Measurements from ENCODE around the gene NPY.
"Not testable (repeated sequence)": the region's sequence is repeated elsewhere in the genome, so short reads cannot be mapped to it uniquely, and the experiment has no call there.

Gene NPY

DNA sequence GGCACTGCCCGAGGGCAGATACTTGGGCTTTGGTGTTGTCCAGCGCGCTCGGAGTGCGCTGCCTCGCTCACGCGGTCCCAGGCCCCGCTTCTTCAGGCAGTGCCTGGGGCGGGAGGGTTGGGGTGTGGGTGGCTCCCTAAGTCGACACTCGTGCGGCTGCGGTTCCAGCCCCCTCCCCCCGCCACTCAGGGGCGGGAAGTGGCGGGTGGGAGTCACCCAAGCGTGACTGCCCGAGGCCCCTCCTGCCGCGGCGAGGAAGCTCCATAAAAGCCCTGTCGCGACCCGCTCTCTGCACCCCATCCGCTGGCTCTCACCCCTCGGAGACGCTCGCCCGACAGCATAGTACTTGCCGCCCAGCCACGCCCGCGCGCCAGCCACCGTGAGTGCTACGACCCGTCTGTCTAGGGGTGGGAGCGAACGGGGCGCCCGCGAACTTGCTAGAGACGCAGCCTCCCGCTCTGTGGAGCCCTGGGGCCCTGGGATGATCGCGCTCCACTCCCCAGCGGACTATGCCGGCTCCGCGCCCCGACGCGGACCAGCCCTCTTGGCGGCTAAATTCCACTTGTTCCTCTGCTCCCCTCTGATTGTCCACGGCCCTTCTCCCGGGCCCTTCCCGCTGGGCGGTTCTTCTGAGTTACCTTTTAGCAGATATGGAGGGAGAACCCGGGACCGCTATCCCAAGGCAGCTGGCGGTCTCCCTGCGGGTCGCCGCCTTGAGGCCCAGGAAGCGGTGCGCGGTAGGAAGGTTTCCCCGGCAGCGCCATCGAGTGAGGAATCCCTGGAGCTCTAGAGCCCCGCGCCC lies at the start of gene NPY:
Gene NPY, plus strand, starts transcription at position 294 of the 802 bp plus-strand sequence. CDS start 1,051 bp downstream, outside the sequence.
- DNase-seq = peak; percentile 47

DNA sequence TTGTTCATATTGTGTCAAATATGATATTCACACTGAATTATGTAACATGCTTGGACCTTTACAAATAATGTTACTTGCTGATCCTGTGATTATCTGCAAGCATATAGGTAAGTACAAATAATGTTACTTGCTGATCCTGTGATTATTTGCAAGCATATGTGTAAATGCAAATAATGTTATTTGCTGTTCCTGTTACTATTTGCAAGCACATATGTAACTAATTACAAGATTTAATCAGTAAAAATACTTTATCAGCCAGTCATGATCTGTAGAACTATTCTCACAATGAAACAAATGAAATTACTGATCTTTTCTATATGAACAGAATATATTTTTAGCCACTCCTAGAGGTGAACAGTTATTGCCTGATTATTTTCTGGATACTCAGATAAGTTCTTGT lies 44.7 kb upstream of the NPY start:
- DNase-seq = no peak

DNA sequence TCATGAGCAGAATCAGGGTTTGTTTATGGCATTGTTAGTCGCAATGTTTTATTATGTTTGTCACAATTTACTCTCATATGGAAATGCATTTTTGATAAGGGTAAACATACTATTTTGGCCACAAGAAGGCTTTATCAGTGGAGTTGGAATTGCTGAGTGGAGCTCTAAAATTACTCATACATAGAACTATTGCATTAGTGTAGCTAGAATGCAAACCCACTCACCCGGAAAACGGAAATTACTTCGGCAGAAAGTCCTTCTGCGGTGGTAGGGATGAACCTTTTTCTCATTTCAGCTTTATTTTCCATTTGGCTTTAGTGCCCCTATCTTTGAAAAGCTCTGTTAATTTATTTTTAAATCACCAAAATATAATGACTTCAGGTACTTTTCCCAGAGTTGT lies 42.8 kb upstream of the NPY start:
- no peak for DNase-seq

DNA sequence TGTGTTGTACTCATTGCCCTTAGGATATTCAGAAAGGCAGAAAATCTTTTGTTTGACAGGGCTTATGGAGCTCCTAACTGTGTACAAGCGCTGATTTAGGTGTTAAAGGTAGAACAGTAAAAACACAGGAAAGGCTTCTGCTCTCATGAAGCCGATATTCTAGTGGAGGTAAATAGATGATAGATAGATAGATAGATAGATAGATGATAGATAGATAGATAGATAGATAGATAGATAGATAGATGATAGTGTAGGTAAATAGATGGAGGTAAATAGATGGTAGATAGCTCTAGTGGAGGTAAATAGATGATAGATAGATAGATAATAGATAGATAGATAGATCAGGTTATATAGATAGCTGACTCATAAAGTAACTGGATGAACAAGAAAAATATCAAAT lies 39.4 kb upstream of the NPY start:
- no peak for DNase-seq

DNA sequence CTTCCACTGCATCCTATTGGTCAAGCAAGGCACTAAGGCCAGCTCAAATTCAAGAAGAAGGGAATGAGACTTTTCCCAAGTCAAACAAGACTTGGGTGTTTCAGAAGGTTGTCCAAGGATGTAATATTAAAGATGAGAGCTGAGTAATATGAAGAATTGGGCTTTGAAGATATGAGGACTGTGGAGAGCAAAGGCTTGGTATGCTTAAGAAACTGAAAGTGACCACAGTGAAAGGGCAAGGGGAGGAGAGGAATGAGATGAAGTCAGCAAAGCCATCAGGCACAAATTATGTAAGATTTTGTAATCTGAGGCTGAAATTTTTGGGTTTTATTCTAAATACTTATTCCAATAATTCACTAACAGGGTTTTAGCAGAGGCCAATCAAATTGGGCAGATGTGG lies 38.6 kb upstream of the NPY start:
- DNase-seq = no peak

DNA sequence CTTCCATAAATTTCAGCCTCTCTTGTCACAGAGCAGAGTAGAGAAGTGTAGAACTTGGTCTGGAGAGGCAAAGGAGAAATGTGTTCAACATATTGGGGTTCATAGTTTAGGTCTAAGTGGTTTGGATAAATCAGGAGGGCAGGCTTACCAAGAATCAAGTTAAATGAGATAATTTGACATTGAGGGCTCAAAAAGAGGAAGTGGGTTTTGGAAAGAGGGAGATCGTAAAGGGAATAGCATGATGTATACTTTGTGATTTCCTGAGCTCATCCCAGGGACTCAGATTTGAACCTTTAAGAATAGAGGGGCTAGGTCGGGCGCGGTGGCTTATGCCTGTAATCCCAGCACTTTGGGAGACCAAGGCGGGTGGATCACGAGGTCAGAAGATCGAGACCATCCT lies 34.7 kb upstream of the NPY start:
- no peak for DNase-seq

DNA sequence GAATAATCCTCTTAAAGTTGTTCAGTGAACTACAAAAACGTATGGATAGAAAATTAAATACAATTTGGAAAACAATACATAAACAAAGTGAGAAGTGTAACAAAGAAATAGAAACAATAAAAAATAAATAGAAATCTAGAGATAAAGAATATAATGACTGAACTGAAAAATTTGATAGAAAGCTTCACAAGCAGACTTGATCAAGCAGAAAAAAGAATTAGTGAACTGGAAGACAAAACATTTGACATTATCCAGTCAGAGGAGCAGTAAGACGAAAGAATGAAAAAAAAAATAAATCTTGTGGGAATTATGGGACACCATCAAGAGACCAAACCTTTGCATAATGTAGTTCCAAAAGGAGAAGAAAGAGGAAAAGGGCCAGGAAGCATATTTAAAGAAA lies 32.4 kb upstream of the NPY start:
- no peak for DNase-seq

DNA sequence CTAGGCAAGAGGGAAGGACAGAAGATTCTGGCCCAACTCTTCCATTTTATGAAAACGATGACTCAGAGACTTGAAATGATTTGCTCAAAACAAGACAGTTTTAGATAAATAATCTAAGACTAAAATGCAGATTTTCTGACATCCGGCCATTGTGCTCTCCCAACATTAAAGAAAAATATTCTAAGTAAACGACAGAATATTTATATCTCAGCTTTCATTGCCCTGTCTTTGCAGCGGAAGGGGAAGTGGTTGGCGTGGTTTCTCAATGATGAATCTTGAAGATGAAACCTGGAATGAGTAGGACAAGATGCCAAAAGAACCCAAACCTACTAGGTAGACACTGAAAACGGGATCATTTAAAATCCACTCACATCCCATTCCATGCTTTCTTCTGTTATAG lies 28.9 kb upstream of the NPY start:
- DNase-seq = no peak

DNA sequence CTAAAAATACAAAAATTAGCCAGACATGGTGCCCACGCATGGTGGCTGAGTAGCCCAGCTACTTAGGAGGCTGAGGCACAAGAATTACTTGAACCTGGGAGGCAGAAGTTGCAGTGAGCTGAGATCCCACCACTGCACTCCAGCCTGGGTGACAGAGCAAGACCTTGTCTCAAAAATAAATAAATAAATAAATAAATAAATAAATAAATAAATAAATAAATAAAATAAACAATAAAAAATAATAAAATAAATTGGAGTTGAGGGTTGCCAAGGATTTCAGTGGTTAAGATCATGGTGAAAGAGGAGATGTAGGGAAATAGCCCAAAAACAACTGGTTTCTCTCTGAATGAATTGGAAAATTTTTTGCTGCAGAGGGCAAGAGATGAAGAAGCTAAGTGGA lies 25.7 kb upstream of the NPY start:
- not testable (repeated sequence) for DNase-seq

DNA sequence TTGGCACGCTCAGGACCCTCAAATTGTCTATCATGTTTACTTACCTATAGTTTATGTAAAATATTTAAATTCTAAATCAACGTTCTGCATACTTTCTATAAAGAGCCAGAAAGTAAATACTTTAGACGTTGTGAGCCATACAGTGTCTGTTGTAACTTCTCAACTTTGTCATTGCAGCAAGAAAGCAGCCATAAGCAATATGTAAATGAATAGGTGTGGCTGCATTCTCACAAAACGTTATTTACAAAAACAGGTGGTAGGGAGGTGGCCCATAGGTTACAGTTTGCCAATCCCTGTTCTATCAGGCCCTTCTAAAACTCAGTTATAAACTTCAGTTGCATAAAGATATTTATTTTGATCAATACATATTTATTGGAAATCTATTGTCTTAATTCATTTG lies 12.1 kb upstream of the NPY start:
- DNase-seq = no peak

DNA sequence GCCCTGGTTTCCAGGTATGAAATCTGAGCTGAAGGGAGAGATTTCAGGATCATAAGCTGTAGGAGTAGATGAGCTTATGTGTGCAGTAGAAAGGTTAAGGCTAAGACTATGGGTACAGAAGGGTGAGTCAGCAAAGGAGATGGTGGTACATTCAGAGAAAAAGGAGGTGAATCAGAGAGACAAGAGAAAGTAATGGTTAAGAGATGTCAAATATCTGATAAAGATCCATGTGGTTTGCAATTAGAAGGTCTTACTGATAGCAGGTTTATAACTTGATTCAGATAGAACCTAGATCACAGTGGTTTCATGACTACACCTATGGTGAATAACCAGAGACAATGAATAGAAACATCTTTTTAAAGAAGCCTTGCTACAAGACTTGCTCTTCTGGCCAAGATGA lies 4.5 kb upstream of the NPY start:
- no peak for DNase-seq

DNA sequence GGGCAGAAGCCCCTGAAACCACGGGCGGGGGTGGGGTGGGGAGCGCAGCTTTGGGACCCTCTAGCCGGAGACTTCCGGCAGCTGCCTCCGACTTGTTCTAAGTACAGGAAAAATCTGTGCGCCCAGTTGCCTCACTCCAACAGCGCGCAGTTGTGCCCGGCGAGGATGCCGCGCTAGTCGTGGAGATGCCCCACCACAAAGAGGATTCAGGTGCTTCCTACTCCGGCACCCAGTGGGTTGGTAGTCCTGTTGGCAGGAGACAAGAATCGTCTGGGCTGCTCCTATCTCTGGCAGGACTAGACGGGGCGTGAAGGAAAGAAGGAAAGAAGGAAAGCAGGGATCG lies 465 bp upstream of the NPY start:
- no peak for DNase-seq

DNA sequence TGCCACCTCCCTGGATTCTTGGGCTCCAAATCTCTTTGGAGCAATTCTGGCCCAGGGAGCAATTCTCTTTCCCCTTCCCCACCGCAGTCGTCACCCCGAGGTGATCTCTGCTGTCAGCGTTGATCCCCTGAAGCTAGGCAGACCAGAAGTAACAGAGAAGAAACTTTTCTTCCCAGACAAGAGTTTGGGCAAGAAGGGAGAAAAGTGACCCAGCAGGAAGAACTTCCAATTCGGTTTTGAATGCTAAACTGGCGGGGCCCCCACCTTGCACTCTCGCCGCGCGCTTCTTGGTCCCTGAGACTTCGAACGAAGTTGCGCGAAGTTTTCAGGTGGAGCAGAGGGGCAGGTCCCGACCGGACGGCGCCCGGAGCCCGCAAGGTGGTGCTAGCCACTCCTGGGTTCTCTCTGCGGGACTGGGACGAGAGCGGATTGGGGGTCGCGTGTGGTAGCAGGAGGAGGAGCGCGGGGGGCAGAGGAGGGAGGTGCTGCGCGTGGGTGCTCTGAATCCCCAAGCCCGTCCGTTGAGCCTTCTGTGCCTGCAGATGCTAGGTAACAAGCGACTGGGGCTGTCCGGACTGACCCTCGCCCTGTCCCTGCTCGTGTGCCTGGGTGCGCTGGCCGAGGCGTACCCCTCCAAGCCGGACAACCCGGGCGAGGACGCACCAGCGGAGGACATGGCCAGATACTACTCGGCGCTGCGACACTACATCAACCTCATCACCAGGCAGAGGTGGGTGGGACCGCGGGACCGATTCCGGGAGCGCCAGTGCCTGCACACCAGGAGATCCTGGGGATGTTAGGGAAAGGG lies 913 bp downstream of the NPY start:
- DNase-seq = peak; percentile 46

DNA sequence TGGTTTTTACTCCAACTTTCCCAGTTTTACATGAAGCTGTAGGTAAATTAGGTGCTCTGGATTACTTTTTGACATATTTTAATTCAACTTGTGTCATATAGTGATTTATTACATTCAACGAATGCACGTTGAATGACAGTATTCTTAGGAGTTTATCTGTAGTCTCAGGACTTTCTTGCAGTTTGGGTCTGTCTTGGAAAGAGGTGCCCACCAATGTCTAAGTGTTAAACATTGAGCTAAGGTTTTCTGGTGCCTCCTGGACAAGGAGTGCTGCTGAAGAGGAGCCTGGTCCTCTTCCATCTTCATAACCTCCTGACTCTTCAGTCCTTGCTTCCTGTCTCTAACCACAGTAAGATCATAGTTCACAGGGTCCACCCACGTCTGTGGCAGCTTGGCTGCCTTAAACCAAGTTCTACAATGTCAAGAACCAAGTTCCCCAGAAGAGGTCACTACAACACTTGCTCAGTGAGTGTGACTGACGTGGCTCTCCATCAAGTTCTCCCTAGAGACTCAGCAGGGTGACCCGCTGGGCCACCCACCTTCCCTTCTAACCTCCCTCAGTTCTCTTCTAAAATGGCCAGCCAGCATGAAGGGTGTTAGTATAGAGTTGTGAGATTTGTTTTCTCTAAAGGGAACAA lies 6.1 kb downstream of the NPY start:
- DNase-seq = no peak

DNA sequence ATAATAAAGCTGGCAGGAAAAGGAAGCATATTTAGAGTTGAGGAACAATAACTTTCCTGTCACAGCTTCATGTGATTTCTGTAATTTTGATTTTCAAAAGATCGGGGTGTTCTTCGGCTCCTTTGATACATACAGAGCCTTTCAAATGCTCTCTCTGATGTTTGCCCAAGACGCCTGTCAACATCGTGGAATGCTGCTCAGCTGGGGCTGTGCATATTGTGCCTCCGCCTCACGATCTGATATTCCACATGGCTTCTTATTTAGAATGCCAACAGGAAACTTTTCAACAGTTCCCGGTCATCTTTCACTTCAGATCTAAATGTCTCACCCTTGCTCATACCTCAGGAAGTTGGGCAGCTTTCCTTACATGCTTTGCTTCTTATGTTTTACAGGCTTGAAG lies 7.3 kb downstream of the NPY start:
- no peak for DNase-seq

DNA sequence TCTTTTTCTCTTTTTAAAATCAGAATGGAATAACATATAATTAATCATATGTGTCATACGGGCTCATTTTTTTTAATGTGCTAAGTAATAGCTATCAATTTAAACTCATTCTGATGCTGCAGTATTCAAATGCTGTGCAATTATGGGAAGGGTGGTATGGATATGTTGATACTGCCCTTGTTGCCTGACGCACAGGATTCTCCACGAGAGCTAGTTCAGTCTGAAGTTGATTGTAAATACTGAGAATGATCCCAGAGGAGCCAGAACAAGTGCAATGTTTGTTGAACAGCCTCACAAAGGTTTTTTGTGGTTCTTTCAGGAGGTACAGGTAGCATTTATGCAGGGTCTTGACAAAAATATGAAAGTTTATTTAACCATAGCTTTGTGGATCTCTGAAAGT lies 13.4 kb downstream of the NPY start:
- DNase-seq = no peak

DNA sequence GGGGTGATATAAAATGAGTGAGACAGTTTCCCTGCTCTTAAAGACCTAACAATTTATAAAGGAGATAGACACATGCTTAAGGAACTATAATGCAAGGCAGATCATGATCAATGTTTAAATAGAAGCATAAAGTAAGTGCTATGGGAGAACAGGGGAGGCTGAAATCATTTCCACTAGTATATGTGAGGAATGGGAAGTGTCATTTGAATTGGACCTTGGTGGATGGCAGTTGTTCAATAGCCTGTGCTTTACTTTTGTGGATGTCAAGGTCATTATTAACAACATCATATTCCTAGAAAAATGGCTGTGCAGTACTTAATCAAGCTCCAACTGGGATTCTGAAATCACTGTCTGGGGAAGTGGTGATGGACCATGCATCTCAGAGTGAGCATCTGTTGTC lies 14.7 kb downstream of the NPY start:
- DNase-seq = no peak

DNA sequence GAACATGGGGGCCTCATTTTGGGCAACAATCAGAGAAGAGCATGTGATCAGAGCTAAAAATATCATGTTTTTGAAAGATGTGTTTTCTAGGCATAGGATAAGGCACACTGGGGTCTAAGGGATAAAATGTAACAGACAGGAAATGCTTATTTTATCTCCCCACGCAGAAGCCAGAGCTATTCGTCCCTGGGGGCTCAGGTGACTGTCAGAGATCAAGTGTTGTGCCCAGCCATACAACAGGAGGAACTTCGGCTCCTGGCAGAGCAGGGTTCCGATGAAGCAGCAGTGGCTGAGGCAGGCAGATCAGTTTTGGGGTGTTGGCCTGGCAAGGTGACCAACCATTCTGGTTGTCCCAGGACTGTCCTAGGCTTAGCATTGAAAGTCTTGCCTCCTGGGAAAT lies 15.2 kb downstream of the NPY start:
- DNase-seq = no peak

DNA sequence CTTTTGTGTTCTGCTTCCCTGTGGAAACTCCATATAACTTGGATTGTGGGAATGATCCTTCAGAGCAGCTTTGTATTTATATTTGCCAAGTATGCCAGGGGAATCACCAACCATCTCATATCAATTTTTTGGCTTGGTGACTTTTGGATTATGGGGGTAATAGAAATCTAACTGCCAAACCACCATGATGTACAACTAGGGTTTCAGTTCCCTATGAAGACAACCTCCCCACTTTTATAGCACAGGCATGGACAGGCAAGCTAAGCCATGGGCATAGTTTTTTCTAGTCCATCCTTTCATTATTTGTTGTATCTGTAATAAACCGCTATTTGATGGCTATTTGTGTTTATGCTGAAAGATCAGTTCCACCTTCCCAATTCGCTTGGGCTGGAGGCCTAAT lies 17.7 kb downstream of the NPY start:
- no peak for DNase-seq

DNA sequence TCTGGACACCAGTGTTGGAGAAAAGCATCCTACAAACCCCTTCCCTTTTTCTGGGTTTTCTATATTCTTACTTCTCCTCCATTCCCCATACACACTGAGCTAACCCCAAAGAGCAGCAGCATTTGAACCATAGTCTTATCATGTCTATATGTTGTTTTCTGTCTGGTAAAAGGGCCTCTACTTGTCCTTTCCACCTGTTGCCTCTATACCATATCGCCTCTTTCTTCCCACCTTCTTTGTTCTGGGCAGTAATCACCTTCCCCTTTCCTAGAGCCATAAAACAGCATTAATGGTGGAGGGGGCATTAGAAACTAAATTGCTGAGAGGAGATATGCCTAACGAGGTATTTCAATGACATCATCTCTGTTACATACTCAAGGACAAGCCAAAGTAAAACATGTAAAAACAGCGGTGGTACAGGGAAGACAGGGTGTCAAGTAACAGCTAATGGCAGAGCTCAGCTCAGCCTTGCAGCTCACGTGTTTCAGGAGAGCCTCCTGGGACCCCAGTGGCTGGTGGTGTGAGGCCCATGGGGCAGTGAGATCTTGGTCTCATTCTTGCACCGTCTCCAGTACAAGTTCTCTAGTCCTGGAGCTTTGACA lies 20.6 kb downstream of the NPY start:
- no peak for DNase-seq

DNA sequence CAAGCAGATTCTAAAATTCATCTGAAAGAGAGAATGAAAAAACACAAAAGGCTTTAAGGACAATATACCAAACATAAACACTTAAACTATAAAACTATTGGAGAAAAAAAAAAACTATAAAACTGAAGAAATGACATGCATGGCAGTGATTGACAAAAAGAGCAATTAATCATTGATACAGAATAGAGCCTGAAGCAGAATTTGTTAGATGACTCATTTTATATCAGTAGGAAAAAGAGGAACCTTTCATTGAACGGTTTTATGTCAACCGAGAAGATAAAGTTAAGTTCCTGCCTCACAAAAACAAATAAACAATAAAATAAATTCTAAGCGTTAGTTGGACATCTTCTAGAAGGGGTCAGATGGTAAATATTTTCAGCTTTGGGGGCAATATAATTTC lies 23.3 kb downstream of the NPY start:
- no peak for DNase-seq

DNA sequence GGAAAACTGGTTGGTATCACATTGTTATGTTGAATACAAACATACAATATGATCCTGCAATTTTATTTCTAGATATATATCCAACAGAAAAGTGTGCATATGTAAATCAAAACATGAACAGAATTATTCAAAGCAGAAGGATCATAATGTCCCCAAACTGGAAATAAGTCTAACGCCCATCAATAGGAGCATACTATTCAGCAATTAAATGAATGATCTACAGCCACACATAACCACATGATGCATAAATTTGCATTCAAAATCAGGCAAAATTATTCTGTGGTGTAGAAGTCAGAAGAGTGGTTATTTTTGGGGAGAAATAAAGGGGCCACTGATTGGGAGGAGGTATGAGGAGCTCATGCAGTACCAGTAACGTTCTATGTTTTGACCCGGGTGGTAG lies 28.6 kb downstream of the NPY start:
- no peak for DNase-seq

DNA sequence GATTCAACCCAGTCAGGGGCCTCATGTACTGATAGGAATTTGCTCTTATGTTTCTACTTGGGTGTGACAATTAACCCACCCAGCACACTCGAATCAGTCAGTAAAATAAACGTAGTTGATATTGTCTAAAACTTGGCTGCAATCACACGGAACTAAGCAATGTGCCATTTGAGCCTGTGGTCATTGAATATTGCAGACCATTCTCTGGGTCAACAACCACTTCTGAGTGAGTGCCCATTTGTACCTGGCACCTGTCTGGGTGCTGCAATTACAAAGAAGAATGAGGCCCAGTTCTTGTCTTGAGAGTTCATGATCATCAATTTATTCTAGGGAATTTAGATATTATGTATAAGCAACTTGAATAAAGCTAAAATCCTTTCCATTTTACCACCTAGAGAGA lies 29.8 kb downstream of the NPY start:
- no peak for DNase-seq

DNA sequence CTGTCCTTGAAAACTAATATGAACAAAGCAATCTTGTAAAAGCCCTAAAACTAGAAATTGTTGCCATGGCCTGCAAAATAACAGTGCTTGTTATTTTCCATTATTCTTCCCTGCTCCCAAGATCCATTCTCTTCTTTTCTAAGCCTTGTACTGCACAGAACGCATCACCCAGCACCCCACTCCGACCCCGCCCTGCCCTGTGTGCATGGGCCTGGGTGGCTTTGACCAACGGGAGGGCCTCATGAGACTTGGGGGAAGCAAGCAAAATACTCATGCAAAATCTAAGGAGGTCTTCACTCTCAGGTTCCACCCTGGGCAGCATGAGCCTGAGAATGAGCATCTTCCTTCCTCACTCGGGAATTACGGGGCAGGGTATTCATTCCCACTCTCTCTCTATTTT lies 32.4 kb downstream of the NPY start:
- DNase-seq = no peak
